ENCODE data around the gene TOB1. TPM values are rescaled to one million over a fixed set of nuclear protein-coding genes. Genes with fewer than 3 reads are reported as not detected.
"Not testable (repeated sequence)": the region's sequence is repeated elsewhere in the genome, so short reads cannot be mapped to it uniquely, and the experiment has no call there.

The TOB1 gene
- total RNA-seq, 4 donors from 2014 or later, result 28.1 to 46.4 (median 31.1) TPM

DNA sequence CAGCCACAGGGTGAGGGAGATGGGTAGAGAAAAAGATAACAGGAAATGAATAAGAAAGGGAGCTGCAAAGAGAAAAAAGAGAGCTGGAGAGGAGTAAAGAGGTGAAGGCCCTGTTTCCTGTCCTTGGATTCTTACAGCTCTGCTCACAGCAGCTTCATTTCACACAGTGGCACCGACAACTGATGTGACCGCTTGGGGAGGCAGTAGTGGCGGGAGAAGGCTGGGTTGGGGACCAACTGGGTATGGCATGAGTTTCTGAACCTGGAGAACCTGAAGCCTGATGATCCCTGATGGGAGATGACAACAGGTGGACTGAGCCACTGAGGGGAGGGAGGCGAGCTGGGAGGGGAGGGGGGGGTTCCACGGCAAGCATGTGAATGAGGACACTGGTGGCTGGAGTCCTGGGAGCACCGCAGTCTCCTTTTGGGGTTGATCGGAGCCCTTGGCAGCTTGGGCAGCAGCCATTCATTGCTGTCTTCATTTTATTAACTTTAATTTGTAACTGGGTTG lies 34.3 kb upstream of the TOB1 start:
- no peaks in the 10 kb centered on the region for H3K36me3 ChIP-seq
- H3K4me1 ChIP-seq, result peaks cover 23 to 24% of the 10 kb centered on the region in 2 donors
- 87 to 93% methylated on average over 7 of the region's 7 CpGs for WGBS, 2 donors
- TF ChIP-seq, protein P1, sequence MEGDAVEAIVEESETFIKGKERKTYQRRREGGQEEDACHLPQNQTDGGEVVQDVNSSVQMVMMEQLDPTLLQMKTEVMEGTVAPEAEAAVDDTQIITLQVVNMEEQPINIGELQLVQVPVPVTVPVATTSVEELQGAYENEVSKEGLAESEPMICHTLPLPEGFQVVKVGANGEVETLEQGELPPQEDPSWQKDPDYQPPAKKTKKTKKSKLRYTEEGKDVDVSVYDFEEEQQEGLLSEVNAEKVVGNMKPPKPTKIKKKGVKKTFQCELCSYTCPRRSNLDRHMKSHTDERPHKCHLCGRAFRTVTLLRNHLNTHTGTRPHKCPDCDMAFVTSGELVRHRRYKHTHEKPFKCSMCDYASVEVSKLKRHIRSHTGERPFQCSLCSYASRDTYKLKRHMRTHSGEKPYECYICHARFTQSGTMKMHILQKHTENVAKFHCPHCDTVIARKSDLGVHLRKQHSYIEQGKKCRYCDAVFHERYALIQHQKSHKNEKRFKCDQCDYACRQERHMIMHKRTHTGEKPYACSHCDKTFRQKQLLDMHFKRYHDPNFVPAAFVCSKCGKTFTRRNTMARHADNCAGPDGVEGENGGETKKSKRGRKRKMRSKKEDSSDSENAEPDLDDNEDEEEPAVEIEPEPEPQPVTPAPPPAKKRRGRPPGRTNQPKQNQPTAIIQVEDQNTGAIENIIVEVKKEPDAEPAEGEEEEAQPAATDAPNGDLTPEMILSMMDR (IDR thresholded peaks at IDR 0.05), result no peak
- TF ChIP-seq POLR2A (IDR thresholded peaks at IDR 0.05), result no peak
- no peaks in the 10 kb centered on the region for H3K9me3 ChIP-seq
- intact Hi-C loops (cut with DNase I), result no loop called here
- H3K4me3 ChIP-seq (replicated peaks in 1 of 3), result no peak overlapping the region
- no peak for DNase-seq
- H3K27ac ChIP-seq, result no peak overlapping the region
- no peaks in the 10 kb centered on the region for H3K27me3 ChIP-seq

DNA sequence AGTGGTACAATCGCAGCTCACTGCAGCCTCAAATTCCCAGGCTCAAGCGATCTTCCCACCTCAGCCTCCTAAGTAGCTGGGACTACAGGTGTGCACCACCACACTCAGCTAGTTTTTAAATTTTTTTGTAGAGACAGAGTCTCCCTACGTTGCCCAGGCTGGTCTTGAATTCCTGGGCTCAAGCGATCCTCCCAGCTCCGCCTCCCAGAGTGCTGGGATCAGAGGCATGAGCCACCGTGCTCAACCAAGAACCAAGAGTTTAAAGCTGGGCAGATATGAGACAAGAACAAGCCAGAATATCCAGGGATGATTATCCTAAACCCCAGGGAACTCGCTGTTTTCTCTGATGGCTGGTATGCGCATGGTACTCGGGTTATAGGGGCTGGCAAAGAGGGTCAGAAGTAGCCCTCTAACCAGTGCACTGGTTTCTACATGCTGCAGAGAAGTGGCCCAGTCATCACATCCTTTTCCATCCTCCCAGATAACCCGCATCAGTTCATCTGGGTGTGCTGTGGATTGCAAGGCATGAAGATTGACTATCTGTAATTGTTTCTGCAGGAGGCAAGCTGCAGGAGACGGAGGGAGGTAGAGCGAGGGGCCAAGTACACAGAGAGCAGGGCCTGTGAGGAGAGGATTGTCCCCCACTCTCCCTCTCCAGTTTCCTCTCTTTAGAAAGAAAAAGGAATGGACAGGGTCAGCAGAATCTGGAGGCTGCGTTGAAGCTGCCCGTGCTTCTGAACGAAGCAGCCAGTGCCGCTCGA lies 33.6 kb upstream of the TOB1 start:
- 86 to 87% methylated on average over 17 of the region's 17 CpGs for WGBS, 2 donors
- Histone ChIP-seq H3K36me3 (no peaks in the 10 kb centered on the region), H3K27me3 (no peaks in the 10 kb centered on the region), H3K4me1 (peaks cover 16 to 17% of the 10 kb centered on the region in 2 donors), H3K27ac (no peak overlapping the region), H3K9me3 (no peaks in the 10 kb centered on the region), H3K4me3 (replicated peaks in 1 of 3) (no peak overlapping the region)
- intact Hi-C loops (cut with DNase I), result no loop called here
- DNase-seq, result no peak
- TF ChIP-seq POLR2A (IDR thresholded peaks at IDR 0.05), result no peak
- TF ChIP-seq, protein P1 (IDR thresholded peaks at IDR 0.05), result no peak

DNA sequence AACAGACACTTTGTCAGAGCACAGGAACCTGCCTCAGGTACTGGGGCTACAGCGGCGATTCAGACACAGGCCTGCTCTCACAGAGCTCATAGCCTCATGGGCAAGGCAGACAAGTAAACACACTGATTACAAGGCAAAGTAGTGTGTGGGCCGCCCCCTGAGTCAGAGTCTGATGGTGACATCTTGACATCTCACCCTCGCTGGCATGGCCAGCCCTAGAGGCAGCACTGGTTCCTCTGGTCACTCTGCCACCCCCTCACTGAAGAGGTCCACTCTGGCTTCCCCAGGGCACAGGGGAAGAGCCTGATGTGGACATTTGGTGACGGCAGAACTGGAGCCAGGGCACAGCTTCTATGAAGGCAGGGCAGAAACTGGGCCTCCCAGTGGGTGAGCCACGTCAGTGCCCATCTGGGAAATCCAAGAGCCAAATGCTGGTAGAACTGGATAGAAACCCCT lies 32.9 kb upstream of the TOB1 start:
- TF ChIP-seq POLR2A (IDR thresholded peaks at IDR 0.05), result no peak
- TF ChIP-seq, protein P1 (IDR thresholded peaks at IDR 0.05), result no peak
- H3K27me3 ChIP-seq, result no peaks in the 10 kb centered on the region
- H3K4me1 ChIP-seq, result peaks cover 10% of the 10 kb centered on the region in 2 donors
- 91 to 92% methylated on average over 4 to 6 of the region's 6 CpGs for WGBS, 2 donors
- intact Hi-C loops (cut with DNase I), result no loop called here
- H3K27ac ChIP-seq, result no peak overlapping the region
- H3K9me3 ChIP-seq, result no peaks in the 10 kb centered on the region
- no peaks in the 10 kb centered on the region for H3K36me3 ChIP-seq
- H3K4me3 ChIP-seq (replicated peaks in 1 of 3), result no peak overlapping the region
- DNase-seq, result no peak

DNA sequence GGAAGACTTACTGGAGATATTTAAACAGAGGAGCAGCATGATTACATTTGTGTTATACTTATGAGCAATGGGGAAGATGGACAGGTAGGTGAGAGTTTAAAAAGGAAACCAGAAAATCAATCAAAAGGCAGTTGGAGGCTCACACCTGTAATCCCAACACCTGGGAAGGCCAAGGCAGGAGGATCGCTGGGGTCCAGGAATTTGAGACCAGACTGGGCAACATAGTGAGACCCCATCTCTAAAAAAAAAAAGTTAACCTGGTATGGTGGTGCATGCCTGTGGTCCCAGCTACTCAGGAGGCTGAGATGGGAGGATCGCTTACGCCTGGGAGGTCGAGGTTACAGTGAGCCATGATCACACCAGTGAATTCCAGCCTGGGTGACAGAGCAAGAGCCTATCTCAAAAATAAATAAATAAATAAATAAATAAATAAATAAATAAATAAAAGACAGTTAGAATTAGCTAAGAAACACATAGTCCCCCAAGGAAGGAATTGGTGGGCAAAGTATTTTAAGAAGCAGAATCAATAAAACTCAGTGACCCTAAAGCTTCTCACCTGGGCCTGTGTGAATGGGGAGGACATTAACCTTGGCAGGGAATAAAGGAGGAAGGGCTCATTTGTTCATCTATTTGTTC lies 32.3 kb upstream of the TOB1 start:
- Histone ChIP-seq H3K9me3 (no peaks in the 10 kb centered on the region), H3K4me3 (replicated peaks in 1 of 3) (no peak overlapping the region), H3K27ac (no peak overlapping the region), H3K36me3 (no peaks in the 10 kb centered on the region), H3K4me1 (peaks cover 5% of the 10 kb centered on the region in 2 donors), H3K27me3 (no peaks in the 10 kb centered on the region)
- TF ChIP-seq POLR2A (IDR thresholded peaks at IDR 0.05), result no peak
- TF ChIP-seq, protein P1 (IDR thresholded peaks at IDR 0.05), result no peak
- DNase-seq, result no peak
- intact Hi-C loops (cut with DNase I), result no loop called here
- 96% methylated on average over 4 of the region's 4 CpGs for whole genome bisulfite sequencing, 2 donors

DNA sequence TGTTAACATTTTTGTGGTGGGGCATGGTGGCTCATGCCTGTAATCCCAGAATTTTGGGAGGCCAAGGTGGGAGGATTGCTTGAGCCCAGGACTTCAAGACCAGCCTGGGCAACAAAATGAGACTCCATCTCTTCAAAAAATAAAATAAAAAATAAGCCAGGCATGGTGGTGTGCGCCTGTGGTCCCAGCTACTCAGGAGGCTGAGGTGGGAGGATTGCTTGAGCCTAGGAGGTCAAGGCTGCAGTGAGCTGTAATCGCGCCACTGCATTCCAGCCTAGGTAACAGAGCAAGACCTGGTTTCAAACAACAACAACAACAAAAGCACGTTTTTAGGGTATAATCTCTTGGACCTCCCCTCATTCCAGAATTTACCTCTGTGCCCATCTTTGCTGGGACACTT lies 28.4 kb upstream of the TOB1 start:
- H3K27ac ChIP-seq; DNase-seq; H3K9me3 ChIP-seq; H3K4me1 ChIP-seq; H3K36me3 ChIP-seq; H3K4me3 ChIP-seq (replicated peaks in 1 of 3); intact Hi-C loops (cut with DNase I); H3K27me3 ChIP-seq: not testable (repeated sequence)
- WGBS, 2 donors, result 85 to 89% methylated on average over 4 of the region's 4 CpGs
